Smooth muscle cell (in vitro differentiated cells): Measurements from ENCODE around the gene OCA2. TPM values are rescaled to one million over a fixed set of nuclear protein-coding genes. Genes with fewer than 3 reads are reported as not detected.
A peak's percentile ranks its signal among the peaks of the same experiment; 100 is the strongest.

Source experiments
- DNase-seq: peaks from one replicate; lab custom pipeline; 2025; ENCODE audit not compliant: unreplicated experiment; lab: John Stamatoyannopoulos, UW
- H2AFZ ChIP-seq: fragments of 200-600 bp; sonication (generic); 2 replicates; pipeline ENCODE4 v1.6.0; 2016; ENCODE audit warnings: antibody characterized with exemption, low read depth, mild to moderate bottlenecking
- H3F3A ChIP-seq: fragments of 200-600 bp; sonication (generic); 2 replicates; pipeline ENCODE4 v1.6.0; 2017; ENCODE audit warnings: antibody characterized with exemption, low read depth
- H3K27ac ChIP-seq: fragments of 200-600 bp; sonication (generic); 2 replicates; pipeline ENCODE4 v1.5.1; 2016; ENCODE audit warnings: low read depth, mild to moderate bottlenecking
- H3K27me3 ChIP-seq: fragments of 200-600 bp; sonication (generic); 2 replicates; pipeline ENCODE4 v1.6.1; 2016; ENCODE audit warnings: low read depth, mild to moderate bottlenecking
- H3K36me3 ChIP-seq: fragments of 200-600 bp; sonication (generic); 2 replicates; pipeline ENCODE4 v1.5.1; 2016; ENCODE audit warnings: low read depth
- H3K4me1 ChIP-seq: fragments of 200-600 bp; sonication (generic); 2 replicates; pipeline ENCODE4 v1.5.1; 2016; ENCODE audit warnings: low read depth
- H3K4me2 ChIP-seq: fragments of 200-600 bp; sonication (generic); 2 replicates; pipeline ENCODE4 v1.6.0; 2016; ENCODE audit warnings: mild to moderate bottlenecking
- H3K4me3 ChIP-seq: fragments of 200-600 bp; sonication (generic); 2 replicates; pipeline ENCODE4 v1.5.1; 2016; ENCODE audit warnings: mild to moderate bottlenecking
- H3K79me2 ChIP-seq: fragments of 200-600 bp; sonication (generic); 2 replicates; pipeline ENCODE4 v1.6.0; 2016; ENCODE audit warnings: low read depth, mild to moderate bottlenecking
- H3K9ac ChIP-seq: fragments of 200-600 bp; sonication (generic); 2 replicates; pipeline ENCODE4 v1.6.0; 2016; ENCODE audit warnings: low read depth
- H3K9me3 ChIP-seq: fragments of 200-600 bp; sonication (generic); replicated peaks from 2 replicates; pipeline ENCODE4 v1.5.1; 2016; ENCODE audit warnings: low read depth
- H4K20me1 ChIP-seq: fragments of 200-600 bp; sonication (generic); 2 replicates; pipeline ENCODE4 v1.6.0; 2016; ENCODE audit warnings: low read depth
- CTCF ChIP-seq: fragments of 200-600 bp; sonication (generic); IDR thresholded peaks from 2 replicates; pipeline ENCODE4 v1.5.1; 2017; ENCODE audit warnings: borderline replicate concordance, mild to moderate bottlenecking, antibody characterized with exemption; ENCODE audit not compliant: insufficient read depth, poor library complexity, severe bottlenecking
- WGBS: methylation state at CpG from one replicate; pipeline ENCODE4 v1.1.7; 2016; ENCODE audit warnings: low lambda C conversion rate; 5-methylcytosine and 5-hydroxymethylcytosine counted together
- polyA plus RNA-seq: library from polyadenylated mRNA; unstranded; fragments of >200 nt; fragmentation: Nextera tagmentation; extraction: Ambion mirVana; gene quantifications from 2 replicates; pipeline ENCODE4 v1.2.1, GENCODE V29; 2016
- total RNA-seq: library from RNA; depleted of rRNA; stranded (reverse); fragments of >200 nt; gene quantifications from 2 replicates; pipeline ENCODE4 v1.2.3, GENCODE V29; 2014

OCA2 gene
- total and polyA plus RNA-seq, 2 experiments from 2014 or later, result 0.16 TPM; not detected in 1

- DNase-seq, result no peak
- no peak for TF ChIP-seq CTCF
- WGBS, result 83% methylated on average over 10 of the region's 10 CpGs
- Histone ChIP-seq H3K4me3 (no peak overlapping the region), H3K27me3 (no peaks in the 10 kb centered on the region), H3K36me3 (no peaks in the 10 kb centered on the region), H3K4me1 (no peaks in the 10 kb centered on the region), H4K20me1 (no peaks in the 10 kb centered on the region), H2AFZ (no peak overlapping the region), H3K9ac (no peak overlapping the region), H3K9me3 (no peaks in the 10 kb centered on the region), H3K79me2 (no peaks in the 10 kb centered on the region), H3F3A (no peaks in the 10 kb centered on the region), H3K4me2 (no peak overlapping the region), H3K27ac (no peak overlapping the region)
Observed at GRCh38 chr15:27846722-27847395, 252.3 kb downstream of the OCA2 start.

GRCh38 chr15:27845535-27846369, 253.4 kb downstream of the OCA2 start:
- Histone ChIP-seq H3K4me2 (peak overlapping the region; percentile 53), H3K4me3 (no peak overlapping the region), H3K4me1 (no peaks in the 10 kb centered on the region), H2AFZ (no peak overlapping the region), H3F3A (no peaks in the 10 kb centered on the region), H4K20me1 (no peaks in the 10 kb centered on the region), H3K79me2 (no peaks in the 10 kb centered on the region), H3K36me3 (no peaks in the 10 kb centered on the region), H3K27ac (no peak overlapping the region), H3K27me3 (no peaks in the 10 kb centered on the region), H3K9me3 (no peaks in the 10 kb centered on the region), H3K9ac (no peak overlapping the region)
- no peak for DNase-seq
- no peak for TF ChIP-seq CTCF
- WGBS, result 97% methylated on average over 21 of the region's 21 CpGs

- Histone ChIP-seq H4K20me1 (no peaks in the 10 kb centered on the region), H3K4me2 (peak overlapping the region; percentile 57), H3K9me3 (no peaks in the 10 kb centered on the region), H3F3A (no peaks in the 10 kb centered on the region), H3K4me1 (no peaks in the 10 kb centered on the region), H3K9ac (no peak overlapping the region), H3K4me3 (no peak overlapping the region), H3K27me3 (no peaks in the 10 kb centered on the region), H3K36me3 (no peaks in the 10 kb centered on the region), H3K79me2 (no peaks in the 10 kb centered on the region), H2AFZ (no peak overlapping the region), H3K27ac (peak overlapping the region; percentile 78)
- peak; percentile 3 for TF ChIP-seq CTCF
- DNase-seq, result no peak
- WGBS, result 51% methylated on average over 13 of the region's 13 CpGs
Observed at GRCh38 chr15:27844018-27844666, 255.0 kb downstream of the OCA2 start.
